ENCODE measurements around the gene MAPK9. TPM values are rescaled to one million over a fixed set of nuclear protein-coding genes. Genes with fewer than 3 reads are reported as not detected.

MAPK9 gene
- total RNA-seq, 1 donor from 2014 or later: 47.4 TPM

GRCh38 chr5:180235077-180235476, 56.8 kb downstream of the MAPK9 start:
- DNase-seq: no peak
- Mint-ChIP-seq H3K4me3 (ENCODE audit: unreplicated experiment) (no peak overlapping the region), H3K27ac (ENCODE audit: unreplicated experiment) (no peak overlapping the region), H3K9me3 (ENCODE audit: unreplicated experiment) (peaks cover 1% of the 10 kb centered on the region), H3K27me3 (ENCODE audit: unreplicated experiment) (no peaks in the 10 kb centered on the region), H3K36me3 (ENCODE audit: unreplicated experiment) (no peaks in the 10 kb centered on the region), H3K4me1 (ENCODE audit: low read depth, unreplicated experiment) (no peaks in the 10 kb centered on the region)
- no peak for TF ChIP-seq CTCF (IDR thresholded peaks at IDR 0.05; ENCODE audit: partially characterized antibody, unreplicated experiment)

- H3K9me3 Mint-ChIP-seq (ENCODE audit: unreplicated experiment): peaks cover 1% of the 10 kb centered on the region
- no peaks in the 10 kb centered on the region for H3K27me3 Mint-ChIP-seq (ENCODE audit: unreplicated experiment)
- H3K4me3 Mint-ChIP-seq (ENCODE audit: unreplicated experiment): no peak overlapping the region
- no peak overlapping the region for H3K27ac Mint-ChIP-seq (ENCODE audit: unreplicated experiment)
- TF ChIP-seq CTCF (IDR thresholded peaks at IDR 0.05; ENCODE audit: partially characterized antibody, unreplicated experiment): no peak
- H3K4me1 Mint-ChIP-seq (ENCODE audit: low read depth, unreplicated experiment): no peaks in the 10 kb centered on the region
- H3K36me3 Mint-ChIP-seq (ENCODE audit: unreplicated experiment): no peaks in the 10 kb centered on the region
- DNase-seq: no peak
Observed at GRCh38 chr5:180234271-180234670, 57.6 kb downstream of the MAPK9 start.

- no peak for TF ChIP-seq CTCF (IDR thresholded peaks at IDR 0.05; ENCODE audit: partially characterized antibody, unreplicated experiment)
- peaks cover 1% of the 10 kb centered on the region for H3K9me3 Mint-ChIP-seq (ENCODE audit: unreplicated experiment)
- no peaks in the 10 kb centered on the region for H3K27me3 Mint-ChIP-seq (ENCODE audit: unreplicated experiment)
- no peak overlapping the region for H3K27ac Mint-ChIP-seq (ENCODE audit: unreplicated experiment)
- H3K36me3 Mint-ChIP-seq (ENCODE audit: unreplicated experiment): no peaks in the 10 kb centered on the region
- H3K4me3 Mint-ChIP-seq (ENCODE audit: unreplicated experiment): no peak overlapping the region
- DNase-seq: no peak
- H3K4me1 Mint-ChIP-seq (ENCODE audit: low read depth, unreplicated experiment): no peaks in the 10 kb centered on the region
Observed at GRCh38 chr5:180233729-180234128, 58.2 kb downstream of the MAPK9 start.

- H3K9me3 Mint-ChIP-seq (ENCODE audit: unreplicated experiment): peaks cover 1% of the 10 kb centered on the region
- no peaks in the 10 kb centered on the region for H3K4me1 Mint-ChIP-seq (ENCODE audit: low read depth, unreplicated experiment)
- H3K27me3 Mint-ChIP-seq (ENCODE audit: unreplicated experiment): no peaks in the 10 kb centered on the region
- no peak for DNase-seq
- H3K27ac Mint-ChIP-seq (ENCODE audit: unreplicated experiment): no peak overlapping the region
- no peak for TF ChIP-seq CTCF (IDR thresholded peaks at IDR 0.05; ENCODE audit: partially characterized antibody, unreplicated experiment)
- H3K36me3 Mint-ChIP-seq (ENCODE audit: unreplicated experiment): peaks cover 13% of the 10 kb centered on the region
- H3K4me3 Mint-ChIP-seq (ENCODE audit: unreplicated experiment): no peak overlapping the region
Observed at GRCh38 chr5:180230017-180230416, 61.9 kb downstream of the MAPK9 start.

GRCh38 chr5:180222056-180222455, 69.8 kb downstream of the MAPK9 start:
- Mint-ChIP-seq H3K36me3 (ENCODE audit: unreplicated experiment) (peaks cover 31% of the 10 kb centered on the region), H3K4me3 (ENCODE audit: unreplicated experiment) (no peak overlapping the region), H3K4me1 (ENCODE audit: low read depth, unreplicated experiment) (no peaks in the 10 kb centered on the region), H3K9me3 (ENCODE audit: unreplicated experiment) (peaks cover 20% of the 10 kb centered on the region), H3K27me3 (ENCODE audit: unreplicated experiment) (no peaks in the 10 kb centered on the region), H3K27ac (ENCODE audit: unreplicated experiment) (no peak overlapping the region)
- no peak for DNase-seq
- no peak for TF ChIP-seq CTCF (IDR thresholded peaks at IDR 0.05; ENCODE audit: partially characterized antibody, unreplicated experiment)
